ENCODE results near the gene TTC9B. TPM values are rescaled to one million over a fixed set of nuclear protein-coding genes. Genes with fewer than 3 reads are reported as not detected.

Gene TTC9B
- total and polyA plus RNA-seq, 7 donors = 0.06 TPM; not detected in 6

- DNase-seq (no peak), ATAC-seq (no peak)
- no peaks in the 10 kb centered on the region for H3K27me3 ChIP-seq (ENCODE audit: insufficient read depth in 3 of 3, low read length in 2 of 3)
- H3K4me1 ChIP-seq = no peaks in the 10 kb centered on the region
- H3K4me3 ChIP-seq = no peak overlapping the region
- H3K9me3 ChIP-seq = no peaks in the 10 kb centered on the region
- 97 to 99% (median 99%) methylated on average over 5 of the region's 5 CpGs for WGBS, 3 donors
- H3K27ac ChIP-seq = no peak overlapping the region
- peaks cover 0 to 85% of the 10 kb centered on the region in 2 donors for H3K36me3 ChIP-seq (ENCODE audit: insufficient read depth in 1 of 2, low read depth in 1 of 2)
- intact Hi-C loops (cut with DNase I) = no loop called here
- no peak for TF ChIP-seq CTCF (IDR thresholded peaks at IDR 0.05)
These were observed 9.6 kb downstream of the TTC9B start for GRCh38 chr19:40208602-40209001.

- Histone ChIP-seq H3K4me3 (no peak overlapping the region), H3K4me1 (no peaks in the 10 kb centered on the region), H3K9me3 (no peaks in the 10 kb centered on the region), H3K27me3 (ENCODE audit: insufficient read depth in 3 of 3, low read length in 2 of 3) (no peaks in the 10 kb centered on the region), H3K27ac (no peak overlapping the region), H3K36me3 (ENCODE audit: insufficient read depth in 1 of 2, low read depth in 1 of 2) (peaks cover 0 to 85% of the 10 kb centered on the region in 2 donors)
- intact Hi-C loops (cut with DNase I) = no loop called here
- no peak for DNase-seq
- no peak for TF ChIP-seq CTCF (IDR thresholded peaks at IDR 0.05)
- no peak for ATAC-seq
- WGBS, 3 donors = 91 to 95% (median 94%) methylated on average over 20 to 21 of the region's 21 CpGs
These were observed 12.4 kb downstream of the TTC9B start for GRCh38 chr19:40205760-40206159.

- peaks cover 0 to 84% of the 10 kb centered on the region in 2 donors for H3K36me3 ChIP-seq (ENCODE audit: insufficient read depth in 1 of 2, low read depth in 1 of 2)
- H3K27me3 ChIP-seq (ENCODE audit: insufficient read depth in 3 of 3, low read length in 2 of 3) = no peaks in the 10 kb centered on the region
- intact Hi-C loops (cut with DNase I) = no loop called here
- H3K9me3 ChIP-seq = no peaks in the 10 kb centered on the region
- TF ChIP-seq CTCF (IDR thresholded peaks at IDR 0.05) = no peak
- ATAC-seq = no peak
- H3K4me1 ChIP-seq = no peaks in the 10 kb centered on the region
- DNase-seq = no peak
- H3K27ac ChIP-seq = no peak overlapping the region
- no peak overlapping the region for H3K4me3 ChIP-seq
- 97 to 98% (median 98%) methylated on average over 11 to 16 of the region's 16 CpGs for WGBS, 3 donors
These were observed 13.8 kb downstream of the TTC9B start for GRCh38 chr19:40204381-40204780.

- ATAC-seq (no peak), DNase-seq (no peak)
- no peak for TF ChIP-seq CTCF (IDR thresholded peaks at IDR 0.05)
- 72 to 79% (median 78%) methylated on average over 9 of the region's 9 CpGs for WGBS, 3 donors
- Histone ChIP-seq H3K4me1 (no peaks in the 10 kb centered on the region), H3K9me3 (no peaks in the 10 kb centered on the region), H3K36me3 (ENCODE audit: insufficient read depth in 1 of 2, low read depth in 1 of 2) (peaks cover 0 to 65% of the 10 kb centered on the region in 2 donors), H3K4me3 (no peak overlapping the region), H3K27me3 (ENCODE audit: insufficient read depth in 3 of 3, low read length in 2 of 3) (no peaks in the 10 kb centered on the region), H3K27ac (no peak overlapping the region)
- intact Hi-C loops (cut with DNase I) = no loop called here
These were observed 17.7 kb downstream of the TTC9B start for GRCh38 chr19:40200341-40201099.
